Measurements from ENCODE around the gene CIDEB.
A peak's percentile ranks its signal among the peaks of the same experiment; 100 is the strongest.

Gene CIDEB

GRCh38 chr14:24312736-24313507 lies 5.1 kb upstream of the CIDEB start:
- DNase-seq: no peak

- DNase-seq: peak; percentile 34
Measured at GRCh38 chr14:24311837-24312615, 4.2 kb upstream of the CIDEB start.

GRCh38 chr14:24310646-24311604 lies 3.1 kb upstream of the CIDEB start, which contains the start of gene LTB4R:
Gene LTB4R (plus strand): TSS chr14:24311502. CDS start chr14:24315652, 4,150 bp downstream.
- DNase-seq: peak; percentile 95

- DNase-seq: peak; percentile 76
Measured at GRCh38 chr14:24310265-24310645, 2.5 kb upstream of the CIDEB start.

- peak; percentile 46 for DNase-seq
Measured at GRCh38 chr14:24309538-24310264, 1.9 kb upstream of the CIDEB start, which contains the start of gene LTB4R2. Gene LTB4R2 (plus strand): TSS chr14:24310140. CDS start chr14:24310665, 525 bp downstream.

GRCh38 chr14:24308342-24309124 lies 756 bp upstream of the CIDEB start:
- DNase-seq: no peak

- DNase-seq: no peak
Measured at GRCh38 chr14:24307156-24307574, 612 bp downstream of the CIDEB start.

GRCh38 chr14:24304019-24304387 lies 3.8 kb downstream of the CIDEB start:
- DNase-seq: no peak

- DNase-seq: no peak
Measured at GRCh38 chr14:24300326-24300980, 7.3 kb downstream of the CIDEB start.

- peak; percentile 93 for DNase-seq
Measured at GRCh38 chr14:24299255-24300191, 8.3 kb downstream of the CIDEB start, which contains the start of the genes DHRS1 and NOP9. Gene DHRS1 (minus strand): TSS chr14:24299780. CDS start chr14:24299106, 674 bp downstream. Gene NOP9 (plus strand): TSS chr14:24299850. CDS start chr14:24299955, 105 bp downstream.

- peak; percentile 67 for DNase-seq
Measured at GRCh38 chr14:24298892-24299254, 8.9 kb downstream of the CIDEB start.

GRCh38 chr14:24297190-24297964 lies 10.4 kb downstream of the CIDEB start:
- peak; percentile 76 for DNase-seq

GRCh38 chr14:24296341-24297157 lies 11.2 kb downstream of the CIDEB start:
- DNase-seq: peak; percentile 72

GRCh38 chr14:24293525-24293924 lies 14.3 kb downstream of the CIDEB start:
- DNase-seq: no peak

GRCh38 chr14:24292118-24292807 lies 15.5 kb downstream of the CIDEB start:
- DNase-seq: no peak

- DNase-seq: no peak
Measured at GRCh38 chr14:24291446-24292117, 16.2 kb downstream of the CIDEB start.

Data from NCI-H69 (cell line).